LoVo (cell line): Measurements from ENCODE around the gene KCND3.
A peak's percentile ranks its signal among the peaks of the same experiment; 100 is the strongest.

ENCODE experiments used
- DNase-seq: peaks from one replicate; pipeline ENCODE4 v3.0.0-alpha.2; 2016; ENCODE audit warnings: low spot score

KCND3 gene

DNA sequence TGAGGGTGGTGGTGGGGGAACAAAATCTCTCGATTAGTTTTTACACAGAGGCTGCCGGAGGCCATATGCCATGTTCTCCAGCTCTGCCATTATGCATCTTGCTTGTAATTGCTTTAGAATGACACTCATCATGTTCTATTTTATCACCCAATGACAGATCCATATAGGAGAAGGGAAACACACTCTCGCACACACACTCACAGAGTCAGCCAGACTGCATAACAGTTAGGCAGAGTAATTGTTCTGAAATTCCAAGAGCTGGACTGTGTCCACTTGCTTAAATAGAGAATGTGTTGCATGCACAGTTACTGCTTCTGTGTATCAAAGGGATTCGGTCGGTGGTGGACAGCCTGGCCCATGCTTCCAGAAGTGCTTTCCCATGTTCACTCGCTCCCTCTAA, 30.6 kb downstream of the KCND3 start:
- DNase-seq, result no peak

DNA sequence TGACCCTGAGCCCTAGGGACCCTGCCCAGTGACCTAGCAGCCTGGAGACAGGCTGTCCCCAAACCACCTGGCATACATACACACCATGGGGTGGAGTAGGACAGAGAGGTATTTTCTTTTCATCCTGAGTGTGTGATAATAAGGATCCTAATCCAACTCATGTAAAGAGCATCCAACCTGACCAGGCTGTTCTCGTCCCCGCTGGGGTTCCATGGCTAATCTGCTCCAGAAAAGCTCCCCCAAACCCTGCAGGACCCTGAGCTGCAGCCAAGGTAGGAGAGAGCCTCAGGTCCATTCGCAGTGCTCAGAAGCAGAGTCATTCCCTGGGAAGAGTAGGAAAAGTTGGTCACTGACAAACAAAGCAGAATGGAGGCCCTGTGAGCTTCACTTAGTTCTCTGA, 31.4 kb downstream of the KCND3 start:
- no peak for DNase-seq

DNA sequence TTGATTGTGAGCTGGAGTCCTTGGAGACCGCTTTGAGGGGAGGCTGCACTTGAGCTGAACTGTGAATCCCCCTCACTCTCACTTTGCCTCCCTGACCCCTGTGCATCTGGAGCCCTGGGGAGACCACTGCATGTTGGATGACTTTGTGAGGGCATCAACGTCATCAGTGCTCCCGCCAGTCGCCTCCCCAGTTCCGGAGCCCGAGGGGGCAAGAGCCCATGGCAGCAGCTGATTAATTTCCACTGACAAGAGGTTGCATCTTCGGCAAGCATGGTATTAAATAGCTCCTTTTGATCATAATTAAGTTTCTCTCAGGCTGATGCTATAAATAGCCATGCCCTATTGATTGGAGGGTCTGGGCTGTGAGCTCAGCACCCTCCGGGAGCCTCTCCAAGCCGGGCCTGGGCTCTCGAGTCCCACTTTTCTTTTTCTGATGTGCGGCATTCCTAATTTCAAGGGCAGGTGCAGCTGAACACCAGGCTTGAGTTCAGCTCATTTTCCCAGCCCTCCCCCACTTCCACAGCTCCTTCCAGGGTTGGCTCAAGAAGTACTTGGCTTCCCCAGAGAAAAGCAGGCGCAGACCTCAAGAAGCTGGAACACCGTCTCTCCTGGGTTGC, 33.2 kb downstream of the KCND3 start:
- DNase-seq, result no peak

DNA sequence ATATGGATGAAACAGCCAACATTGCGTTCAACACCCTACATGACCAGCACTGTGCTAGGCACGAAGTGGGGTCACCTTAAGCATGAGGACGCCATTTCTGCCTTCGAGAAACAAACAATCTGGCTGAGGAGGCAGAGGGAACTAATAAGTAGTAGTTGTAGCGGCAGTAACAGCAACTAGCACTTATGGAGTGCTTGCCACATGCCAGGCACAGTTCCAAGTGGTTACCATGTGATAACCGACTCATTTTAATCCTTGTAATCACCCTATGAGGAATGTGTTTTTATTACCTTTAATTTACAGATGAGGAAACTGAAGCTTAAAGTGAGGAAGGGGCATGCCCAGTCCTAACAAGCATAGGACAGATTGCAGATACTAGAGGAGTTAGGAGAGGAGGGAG, 33.7 kb downstream of the KCND3 start:
- DNase-seq, result no peak

DNA sequence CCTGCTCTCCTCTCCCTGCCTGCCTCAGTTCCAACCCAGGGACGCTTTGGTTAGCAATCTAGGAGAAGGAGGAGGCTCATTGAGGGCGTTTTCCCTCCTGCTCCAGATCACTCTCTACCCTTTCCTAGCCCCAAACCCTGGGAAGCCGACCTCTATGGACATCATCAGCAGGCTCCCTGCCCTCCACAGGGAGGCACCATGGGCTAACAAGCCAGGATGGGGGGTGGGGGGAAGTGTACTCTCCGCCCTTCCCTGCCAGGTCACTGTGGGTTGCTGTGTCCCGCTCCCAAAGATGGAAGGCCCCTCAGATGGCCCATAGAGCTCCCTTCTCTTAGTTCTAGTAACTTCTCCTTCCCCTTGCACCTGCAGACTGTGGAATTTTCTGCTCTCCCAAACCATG, 35.7 kb downstream of the KCND3 start:
- DNase-seq, result no peak

DNA sequence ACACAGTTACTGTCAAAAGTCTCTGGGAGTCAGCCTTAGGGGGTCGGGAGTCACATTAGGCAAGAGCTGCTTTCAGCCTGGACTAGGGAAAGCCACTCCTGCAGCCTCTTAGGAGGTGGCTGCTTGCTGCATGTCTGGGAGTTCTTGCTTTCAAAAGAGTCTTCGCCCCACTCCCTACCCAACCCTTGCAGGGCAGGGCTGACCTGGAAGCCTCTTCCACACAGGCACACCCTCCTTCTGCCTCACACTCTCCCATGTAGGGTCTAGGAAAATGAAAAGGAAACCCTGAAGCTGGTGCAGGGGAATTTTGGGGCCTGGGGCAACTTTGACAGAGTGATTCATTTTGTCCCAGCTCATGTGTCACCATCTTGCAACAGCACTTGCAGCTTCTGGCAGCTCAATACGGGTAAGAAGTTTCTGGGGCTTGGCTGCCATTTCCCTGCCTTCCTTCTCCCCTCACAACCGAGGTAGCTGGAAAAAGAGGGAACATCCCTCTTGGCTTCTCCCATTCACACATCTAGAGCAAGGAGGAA, 37.3 kb downstream of the KCND3 start:
- DNase-seq, result no peak

DNA sequence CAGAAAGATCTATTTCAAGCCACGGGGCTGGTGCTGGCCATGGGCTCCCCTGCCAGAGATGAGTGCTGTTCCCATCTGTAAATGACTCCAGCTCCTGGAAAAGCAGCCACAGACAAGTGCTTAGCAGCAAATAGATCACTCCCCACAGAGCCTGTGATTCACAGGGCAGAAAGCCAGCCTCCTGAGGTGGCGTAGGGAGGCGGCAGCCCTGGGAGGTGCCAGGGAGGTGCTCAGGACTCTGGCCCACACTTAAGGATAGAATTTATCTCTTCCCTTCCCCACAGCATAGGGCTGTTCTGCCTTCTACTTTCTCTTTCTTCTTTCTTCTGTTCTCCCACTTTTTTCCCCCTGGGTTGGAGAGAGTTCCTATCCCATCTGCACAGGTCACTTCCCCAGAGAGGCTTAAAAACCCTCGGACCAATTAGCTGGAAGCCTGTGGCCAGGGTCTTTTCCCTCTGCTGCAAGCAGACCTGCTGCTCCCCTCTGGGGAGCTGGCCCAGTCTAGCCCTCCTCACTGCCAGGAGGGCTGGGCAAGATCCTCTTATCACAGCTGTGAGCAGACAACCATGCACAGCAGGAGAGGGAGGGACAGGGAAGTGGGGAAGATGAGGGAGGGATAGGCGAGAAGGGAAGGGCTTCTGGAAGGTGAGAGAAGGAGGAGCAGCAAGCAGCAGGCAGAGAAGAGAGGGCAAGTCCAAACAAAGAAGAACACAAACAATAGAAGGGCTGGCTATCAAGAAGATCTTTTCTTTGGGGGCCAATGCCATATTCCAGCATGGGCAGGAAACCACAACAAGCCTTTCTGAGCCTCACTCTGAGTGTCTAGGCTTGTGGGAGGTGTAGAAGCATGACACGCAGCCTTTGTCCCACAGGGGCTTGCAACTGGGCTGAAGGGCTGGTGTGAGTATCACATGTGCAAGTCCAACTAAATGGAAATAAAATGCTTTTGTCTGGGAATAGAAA, 41.0 kb downstream of the KCND3 start:
- DNase-seq, result peak; percentile 26

DNA sequence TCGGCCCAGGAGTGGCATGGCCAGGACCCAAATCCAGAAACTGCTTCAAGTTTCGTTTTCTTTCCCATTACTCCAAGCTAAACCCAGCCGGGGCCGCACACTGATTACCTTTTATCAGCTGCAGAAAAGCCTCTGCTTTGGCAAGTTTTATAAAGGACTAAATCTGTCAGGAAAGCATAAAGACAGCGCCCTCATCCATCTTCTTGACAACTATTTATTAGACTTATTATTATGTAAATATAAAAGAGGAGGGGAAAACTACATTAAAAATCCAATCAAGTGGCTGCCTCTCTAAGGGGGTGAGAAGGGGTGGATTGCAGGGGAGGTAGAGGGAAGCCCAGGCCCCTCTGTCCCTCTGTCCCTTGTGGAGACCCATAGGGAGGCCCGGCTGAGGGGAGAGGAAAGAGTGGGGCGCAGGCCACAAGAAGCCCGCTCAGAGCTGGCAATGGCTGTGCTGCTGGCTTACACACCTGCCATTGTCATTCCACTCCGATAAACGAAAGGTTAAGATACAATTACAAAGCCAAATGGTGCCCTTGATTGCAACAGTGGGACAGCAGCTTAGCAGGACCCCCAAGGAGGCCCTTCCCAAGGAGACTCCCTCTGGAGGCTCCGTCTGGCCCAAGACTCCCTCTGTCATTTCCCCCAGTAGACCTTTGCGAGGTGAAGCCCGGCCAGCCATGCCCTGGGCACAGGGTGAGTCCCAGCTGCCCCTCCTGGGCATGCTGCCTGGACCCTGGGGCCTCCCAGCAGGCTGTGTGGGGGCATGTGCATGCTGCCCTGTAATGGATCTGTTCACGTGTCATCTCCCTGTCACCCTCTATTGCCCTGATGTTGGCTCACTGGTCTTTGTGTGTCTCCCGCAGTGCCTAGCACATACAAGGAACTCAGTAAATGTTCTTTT, 45.4 kb downstream of the KCND3 start:
- DNase-seq, result no peak

DNA sequence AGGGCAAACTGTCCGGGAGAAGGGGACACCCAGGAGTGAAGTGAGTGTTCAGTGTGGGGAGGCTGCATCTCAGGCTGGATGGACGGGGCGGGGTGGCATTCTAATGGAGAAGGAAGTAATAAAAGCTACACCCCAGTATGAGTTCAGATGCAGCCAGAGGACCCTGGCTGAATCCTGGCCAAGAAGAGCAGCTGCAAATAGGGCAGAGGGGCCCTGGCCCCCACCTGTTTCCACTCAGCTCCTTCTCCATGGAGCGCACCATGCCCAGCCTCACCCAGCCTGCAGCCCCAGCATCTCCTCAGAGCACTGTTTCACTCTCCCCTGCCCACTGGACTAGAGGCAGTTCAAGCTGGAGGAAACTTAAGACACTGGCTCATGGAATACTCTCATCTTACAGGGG, 46.4 kb downstream of the KCND3 start:
- no peak for DNase-seq

DNA sequence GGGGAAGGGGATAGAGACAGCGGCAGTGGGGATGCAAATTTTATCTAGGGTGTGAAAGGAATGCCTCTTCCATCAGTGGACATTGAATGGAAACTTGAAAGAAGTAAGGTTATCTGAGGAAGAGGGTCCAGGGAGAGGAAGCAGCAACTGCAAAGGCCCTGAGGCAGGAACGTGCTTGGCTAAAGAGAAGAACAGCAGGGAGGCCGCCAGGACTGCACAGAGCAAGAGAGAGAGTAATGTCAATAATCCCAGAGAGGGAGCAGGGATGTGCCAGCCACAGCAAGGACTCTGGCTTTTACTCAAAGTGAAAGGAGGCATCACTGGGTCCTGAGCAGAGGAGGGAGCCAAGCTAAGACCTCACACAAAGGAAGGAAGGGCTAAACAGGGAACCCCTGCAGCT, 50.9 kb downstream of the KCND3 start:
- no peak for DNase-seq

DNA sequence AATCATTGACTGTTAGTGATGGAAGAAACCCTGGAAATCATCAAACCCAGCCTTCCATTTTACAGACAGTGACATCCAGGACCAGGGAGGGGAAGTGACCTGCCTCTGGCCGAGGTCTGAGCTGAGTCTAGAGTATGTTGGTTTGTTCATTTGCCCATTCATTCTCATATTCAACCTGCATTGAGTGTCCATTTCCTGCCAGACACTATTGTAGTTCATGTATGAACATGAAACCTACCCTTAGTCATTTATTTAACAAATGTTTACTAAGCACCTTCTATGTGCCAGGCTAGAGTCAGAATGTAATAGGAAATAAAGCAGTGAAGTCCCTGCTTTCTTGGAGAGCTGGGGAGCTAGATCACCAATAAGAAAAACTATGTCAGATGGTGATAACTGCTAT, 51.3 kb downstream of the KCND3 start:
- no peak for DNase-seq

DNA sequence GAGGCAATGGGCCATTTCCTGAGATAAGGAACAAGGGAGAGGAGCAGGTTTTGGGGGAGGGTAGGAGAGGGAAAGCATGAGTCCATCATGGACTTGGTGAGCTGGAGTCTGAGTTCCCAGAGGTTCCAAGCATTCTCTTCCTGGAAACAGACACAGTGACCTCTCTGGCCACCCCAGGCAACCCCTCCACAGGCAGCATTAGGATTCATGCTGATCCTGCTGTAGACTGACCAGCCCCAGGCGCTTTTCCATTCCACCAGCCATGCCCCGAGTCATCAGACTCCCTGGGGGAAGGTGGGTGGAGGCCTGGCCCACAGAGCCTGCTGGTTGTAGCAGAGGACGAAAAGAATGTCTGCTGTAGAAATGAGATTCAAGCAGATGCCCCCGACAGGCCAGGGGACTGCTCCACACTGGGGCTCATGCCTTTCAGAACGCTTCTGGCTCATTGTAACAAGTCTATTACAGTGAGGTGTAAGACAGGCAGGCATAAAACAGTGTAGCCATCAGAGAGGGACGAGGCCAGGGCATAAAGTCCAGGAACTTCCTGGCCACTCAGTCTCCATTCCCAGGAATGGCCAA, 52.2 kb downstream of the KCND3 start:
- no peak for DNase-seq

DNA sequence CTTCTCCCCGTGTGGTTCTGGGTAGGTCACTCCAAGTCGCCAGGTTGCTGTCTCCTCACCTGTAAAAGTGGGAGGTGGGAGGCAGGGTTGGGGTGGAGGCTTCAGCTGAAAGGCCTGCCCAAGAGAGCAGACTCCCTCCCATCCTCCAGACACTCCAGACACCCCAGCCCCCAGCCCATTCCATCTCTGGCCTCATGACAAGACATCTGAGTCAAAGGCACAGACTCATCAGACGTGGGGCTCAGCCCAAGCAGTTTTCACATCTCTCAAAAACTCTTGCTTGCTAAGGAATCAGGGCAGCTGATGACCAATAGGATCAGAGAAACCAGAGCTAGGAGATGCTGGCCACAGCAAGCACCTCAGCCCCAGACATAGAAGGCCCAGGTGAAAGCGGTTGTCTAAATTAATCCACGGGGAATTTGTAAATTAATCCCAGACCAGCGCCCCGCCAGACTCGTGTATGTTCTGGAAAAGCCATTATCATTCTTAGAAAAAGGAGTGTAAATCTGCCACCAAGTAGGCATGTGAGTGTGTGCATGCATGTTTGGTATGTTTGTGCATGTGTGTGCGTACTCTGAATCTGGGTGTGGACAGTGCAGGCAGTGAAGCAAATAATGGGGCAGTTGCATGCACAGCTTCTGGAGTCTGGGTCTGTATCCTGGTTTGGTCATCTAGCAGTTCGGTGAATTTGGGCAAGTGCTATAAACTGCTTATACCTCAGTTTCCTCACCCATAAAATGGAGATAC, 55.2 kb downstream of the KCND3 start:
- no peak for DNase-seq

DNA sequence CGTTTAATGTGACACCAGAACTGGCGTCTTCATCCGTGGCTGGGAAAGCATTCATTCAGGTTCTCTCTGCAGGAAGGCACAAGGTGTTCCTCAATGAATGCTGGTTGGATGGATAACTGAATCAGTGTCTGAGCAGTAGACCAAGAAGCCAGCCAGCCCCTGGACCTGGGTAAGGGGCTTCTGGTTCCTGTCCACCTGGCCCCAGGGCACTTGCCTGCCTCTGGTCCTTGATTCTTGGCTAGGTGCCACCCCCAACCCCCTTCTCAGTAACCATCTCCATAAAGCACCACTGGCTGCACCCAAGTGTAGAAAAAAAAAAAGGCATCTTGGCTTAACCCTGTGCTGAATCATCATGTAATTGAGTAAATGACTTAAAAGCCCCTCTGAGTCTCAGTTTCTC, 59.1 kb downstream of the KCND3 start:
- no peak for DNase-seq

DNA sequence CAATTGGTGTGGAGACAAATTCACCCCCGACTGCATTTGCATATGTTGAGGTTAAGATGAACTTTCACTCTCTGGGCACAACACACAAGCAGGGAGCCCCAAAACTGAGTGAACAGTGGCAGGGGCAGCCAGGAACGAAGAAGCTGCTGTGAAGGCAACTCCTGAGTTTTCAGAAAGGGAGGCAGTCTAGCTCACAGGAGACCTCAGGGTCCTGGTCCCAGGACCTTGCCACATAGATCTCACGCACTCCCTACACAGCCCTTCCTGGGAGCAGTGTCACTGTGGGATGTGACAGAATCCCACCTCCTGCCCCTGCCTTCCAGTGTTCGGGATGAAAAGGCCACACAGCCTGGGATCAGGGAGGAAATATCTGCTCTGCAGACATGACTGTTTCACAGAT, 60.9 kb downstream of the KCND3 start:
- no peak for DNase-seq

DNA sequence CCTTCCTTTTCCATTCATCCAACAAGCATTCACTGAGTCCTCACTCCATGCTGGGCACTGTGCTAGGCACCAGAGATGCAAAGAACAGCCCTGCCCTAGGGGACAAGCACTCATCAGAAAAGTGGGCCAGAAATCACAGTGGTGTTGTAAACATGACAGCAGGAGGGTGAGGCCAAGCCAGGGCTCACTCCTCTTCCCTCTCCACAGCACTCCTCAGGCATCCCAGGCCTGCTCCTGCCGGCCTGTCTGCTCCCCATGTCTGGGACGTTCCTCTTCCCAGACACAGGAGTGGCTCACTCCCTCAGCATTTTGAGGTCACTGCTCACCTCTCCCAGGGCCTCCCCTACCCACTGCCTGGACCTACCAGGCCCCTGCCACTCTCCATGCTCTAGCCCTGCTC, 61.8 kb downstream of the KCND3 start:
- no peak for DNase-seq

DNA sequence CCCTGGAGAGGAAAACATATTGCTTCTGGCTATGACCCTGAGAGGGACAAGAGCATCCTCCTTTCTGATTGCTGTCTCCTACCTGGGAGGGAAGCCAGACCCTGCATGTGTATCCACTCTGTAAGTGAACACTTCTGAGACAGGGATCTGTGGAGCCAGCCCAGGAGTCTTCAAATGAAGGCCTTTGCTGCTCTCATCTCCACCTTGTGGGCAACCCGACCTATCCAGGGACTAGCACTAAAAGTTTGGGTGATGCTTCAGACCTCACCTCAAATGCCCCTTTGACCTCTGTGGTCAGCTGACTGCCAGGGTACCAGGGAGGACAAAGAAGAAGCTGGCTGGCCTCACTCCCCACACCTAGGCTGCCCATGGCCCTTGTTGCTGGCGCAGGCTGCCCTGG, 64.7 kb downstream of the KCND3 start:
- DNase-seq, result no peak

DNA sequence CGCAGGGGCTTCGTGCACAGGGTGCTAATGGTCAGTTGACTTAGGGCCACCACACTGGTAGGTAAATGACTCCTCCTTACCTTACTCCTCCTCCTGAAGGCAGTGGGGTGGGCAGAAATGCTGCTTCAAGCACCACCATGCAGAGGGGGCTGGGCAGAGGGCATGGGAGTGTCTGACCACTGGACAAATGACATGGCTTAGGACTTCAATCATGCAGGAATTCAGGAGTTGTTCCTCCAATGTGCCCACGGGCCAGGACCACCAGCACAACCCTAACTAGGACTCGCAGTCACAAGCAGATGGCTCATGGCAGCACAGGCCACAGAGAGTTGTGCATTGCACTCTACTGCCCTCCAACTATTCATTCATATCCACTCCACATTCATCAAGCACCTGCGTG, 65.7 kb downstream of the KCND3 start:
- no peak for DNase-seq

DNA sequence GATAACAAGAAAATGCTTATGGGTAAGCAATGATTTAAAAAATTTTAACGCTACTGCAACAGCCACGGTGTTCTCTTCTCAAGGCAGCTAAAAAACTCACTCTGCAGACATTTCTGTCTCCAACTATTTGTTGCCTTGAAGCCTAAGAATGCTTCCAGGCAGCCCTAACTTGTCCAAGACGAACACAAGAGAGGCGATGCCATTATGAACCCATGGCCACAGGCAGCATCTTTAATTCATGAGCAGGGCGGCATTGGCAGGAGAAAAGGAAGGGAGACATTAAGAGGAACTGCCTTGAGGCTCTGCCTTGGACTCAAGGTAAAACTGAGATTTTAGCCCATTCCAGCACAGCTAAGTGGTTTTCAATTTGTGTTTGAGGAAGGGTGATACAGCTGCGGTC, 67.5 kb downstream of the KCND3 start:
- no peak for DNase-seq

DNA sequence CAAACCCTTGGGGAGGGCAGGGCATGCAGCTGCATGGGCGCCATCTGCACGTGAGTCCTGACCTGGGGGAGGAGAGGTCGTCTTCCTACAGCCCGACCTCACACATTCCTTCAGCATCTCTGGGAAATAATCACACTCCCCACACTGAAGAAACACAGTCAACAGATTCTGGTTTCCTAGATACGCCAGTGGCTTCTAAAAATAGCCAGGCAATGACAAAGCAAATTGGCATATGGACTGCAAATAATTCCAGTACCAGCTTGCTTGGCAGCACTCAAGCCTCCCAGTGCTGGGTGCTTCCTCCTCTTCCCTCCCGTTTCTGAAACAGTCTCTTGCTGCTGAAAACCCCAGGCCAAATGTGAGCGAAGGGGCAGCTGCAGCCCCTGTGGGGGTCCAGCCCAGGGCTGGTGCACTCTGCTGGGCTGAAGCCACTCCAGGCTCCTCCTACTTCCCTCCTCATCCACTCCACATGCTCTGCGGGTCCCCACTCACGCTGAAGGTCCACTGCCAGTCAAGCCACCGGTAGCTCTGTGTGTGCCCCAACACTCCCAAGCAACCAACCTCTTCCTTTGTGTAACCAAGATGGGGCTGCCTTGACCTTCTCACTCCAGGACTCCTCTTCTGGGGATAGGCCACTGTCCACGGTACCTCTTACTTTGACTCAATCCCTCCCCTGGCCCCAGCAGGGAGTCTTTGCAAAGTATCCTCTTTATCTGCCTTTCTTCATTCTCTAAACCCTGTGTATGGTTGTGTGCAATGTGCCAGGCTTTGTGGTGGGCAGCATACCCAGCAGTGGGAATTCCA, 69.0 kb downstream of the KCND3 start:
- no peak for DNase-seq
